GM10847 (cell line): ENCODE data around the gene NUP98.

Source experiments
- POLR2A ChIP-seq: IDR thresholded peaks from 2 replicates; pipeline ENCODE4 v1.6.1; 2011; ENCODE audit not compliant: insufficient read length; ENCODE audit errors: extremely low read depth

Gene NUP98

GRCh38 chr11:3645552-3645951 is 151.8 kb downstream of the NUP98 start:
- TF ChIP-seq POLR2A, result no peak

- TF ChIP-seq POLR2A, result no peak
These were observed 152.5 kb downstream of the NUP98 start, which contains the start of gene ART1 for GRCh38 chr11:3644817-3645235. Gene ART1, plus strand, starts transcription at chr11:3645128. Its CDS starts 14,086 bp downstream, at chr11:3659214.

GRCh38 chr11:3642071-3642951 is 155.0 kb downstream of the NUP98 start:
- no peak for TF ChIP-seq POLR2A

GRCh38 chr11:3641701-3642070 is 155.7 kb downstream of the NUP98 start, which contains the start of gene ART5:
Gene ART5, minus strand, starts transcription at chr11:3641992. Its CDS starts 130 bp downstream, at chr11:3641862.
- TF ChIP-seq POLR2A, result no peak

- TF ChIP-seq POLR2A, result no peak
These were observed 156.2 kb downstream of the NUP98 start for GRCh38 chr11:3641191-3641590.

GRCh38 chr11:3639841-3640240 is 157.5 kb downstream of the NUP98 start:
- TF ChIP-seq POLR2A, result no peak

- TF ChIP-seq POLR2A, result no peak
These were observed 158.8 kb downstream of the NUP98 start for GRCh38 chr11:3638513-3638912.

GRCh38 chr11:3637201-3637600 is 160.2 kb downstream of the NUP98 start:
- no peak for TF ChIP-seq POLR2A

GRCh38 chr11:3635641-3636375 is 161.5 kb downstream of the NUP98 start:
- no peak for TF ChIP-seq POLR2A

GRCh38 chr11:3632070-3632660 is 165.2 kb downstream of the NUP98 start:
- no peak for TF ChIP-seq POLR2A

GRCh38 chr11:3631331-3631730 is 166.0 kb downstream of the NUP98 start:
- no peak for TF ChIP-seq POLR2A

- no peak for TF ChIP-seq POLR2A
These were observed 170.1 kb downstream of the NUP98 start for GRCh38 chr11:3627291-3627690.

- TF ChIP-seq POLR2A, result no peak
These were observed 170.9 kb downstream of the NUP98 start for GRCh38 chr11:3626250-3626960.
